ENCODE results near the gene PREP.

Gene PREP

GRCh38 chr6:105272786-105273185 is 130.1 kb downstream of the PREP start:
- TF ChIP-seq CTCF (IDR thresholded peaks at IDR 0.05; ENCODE audit: low read depth, low read length): no peak
- no peak overlapping the region for H3K4me3 ChIP-seq (ENCODE audit: low read depth, low read length)

- TF ChIP-seq CTCF (IDR thresholded peaks at IDR 0.05; ENCODE audit: low read depth, low read length): no peak
- no peak overlapping the region for H3K4me3 ChIP-seq (ENCODE audit: low read depth, low read length)
Measured at GRCh38 chr6:105270511-105270910, 132.4 kb downstream of the PREP start.

- H3K4me3 ChIP-seq (ENCODE audit: low read depth, low read length): no peak overlapping the region
- TF ChIP-seq CTCF (IDR thresholded peaks at IDR 0.05; ENCODE audit: low read depth, low read length): no peak
Measured at GRCh38 chr6:105269390-105269789, 133.5 kb downstream of the PREP start.

- H3K4me3 ChIP-seq (ENCODE audit: low read depth, low read length): no peak overlapping the region
- TF ChIP-seq CTCF (IDR thresholded peaks at IDR 0.05; ENCODE audit: low read depth, low read length): no peak
Measured at GRCh38 chr6:105263685-105264610, 138.9 kb downstream of the PREP start.

GRCh38 chr6:105259913-105260889 is 142.7 kb downstream of the PREP start:
- no peak for TF ChIP-seq CTCF (IDR thresholded peaks at IDR 0.05; ENCODE audit: low read depth, low read length)
- H3K4me3 ChIP-seq (ENCODE audit: low read depth, low read length): no peak overlapping the region

GRCh38 chr6:105258816-105259215 is 144.1 kb downstream of the PREP start:
- no peak for TF ChIP-seq CTCF (IDR thresholded peaks at IDR 0.05; ENCODE audit: low read depth, low read length)

More at GRCh38 chr6:105258816-105259215, 144.1 kb downstream of the PREP start:
- no peak overlapping the region for H3K4me3 ChIP-seq (ENCODE audit: low read depth, low read length)
